ENCODE measurements around the gene PFKFB3. TPM values are rescaled to one million over a fixed set of nuclear protein-coding genes. Genes with fewer than 3 reads are reported as not detected.
A peak's percentile ranks its signal among the peaks of the same experiment; 100 is the strongest.

Gene PFKFB3
- total and polyA plus RNA-seq, 2 experiments from 2014 or later: 21.6 to 26.2 TPM

DNA sequence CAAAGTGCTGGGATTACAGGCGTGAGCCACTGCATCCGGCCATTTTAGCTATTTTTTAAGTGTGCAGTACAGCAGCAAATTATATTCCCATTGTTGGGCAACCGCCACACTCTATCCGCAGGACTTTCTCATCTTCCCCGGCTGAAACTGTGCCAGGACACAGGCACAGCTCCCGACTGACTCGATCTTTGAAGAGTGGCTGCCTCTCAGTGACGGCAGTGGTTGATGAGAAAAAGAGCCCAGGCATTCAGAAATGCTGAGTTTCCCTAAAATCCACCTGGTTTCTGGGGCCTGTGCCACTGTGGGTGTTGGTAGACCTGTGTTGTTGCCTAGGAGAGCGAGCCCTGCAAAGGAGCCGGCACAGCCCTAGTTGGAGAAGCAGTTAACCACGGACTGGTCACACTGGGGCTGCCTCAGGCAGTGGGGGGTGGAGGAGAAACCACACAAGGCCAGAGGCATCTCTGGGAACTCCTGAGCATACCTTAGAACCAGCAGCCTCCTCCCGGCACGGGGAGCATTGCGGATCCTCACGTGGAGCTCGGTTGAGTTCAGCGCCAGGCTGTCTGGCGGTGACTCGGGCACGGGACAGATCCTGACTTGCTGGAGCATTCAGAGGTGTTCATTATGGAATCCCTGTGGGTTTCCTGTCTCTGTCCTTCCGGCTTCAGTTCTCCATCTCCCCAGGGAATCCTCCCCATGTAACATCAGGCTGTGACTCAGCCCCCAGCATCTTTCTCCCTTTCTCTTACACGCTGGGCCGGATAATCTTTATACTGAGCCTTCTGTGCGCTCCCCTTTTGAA, 16.2 kb downstream of the PFKFB3 start:
- H3K4me1 ChIP-seq (ENCODE audit: insufficient read depth): no peaks in the 10 kb centered on the region
- H3K27ac ChIP-seq: peak overlapping the region; percentile 51
- H3K27me3 ChIP-seq: no peaks in the 10 kb centered on the region
- no peaks in the 10 kb centered on the region for H3K9me2 ChIP-seq (replicated peaks; ENCODE audit: insufficient read depth)
- H3K36me3 ChIP-seq (replicated peaks; ENCODE audit: insufficient read depth, low read depth): no peaks in the 10 kb centered on the region
- DNase-seq (ENCODE audit: low spot score): peak; percentile 48
- TF ChIP-seq CTCF (IDR thresholded peaks at IDR 0.05; ENCODE audit: poor library complexity) (no peak), EZH2 (IDR thresholded peaks at IDR 0.05; ENCODE audit: borderline replicate concordance) (no peak), EZH2phosphoT487 (IDR thresholded peaks at IDR 0.05; ENCODE audit: low read depth, severe bottlenecking, unreplicated experiment) (no peak)
- no peak overlapping the region for H2AFZ ChIP-seq
- H3K4me2 ChIP-seq: no peak overlapping the region
- no peaks in the 10 kb centered on the region for H3K79me2 ChIP-seq
- WGBS (ENCODE audit: low lambda C conversion rate, missing lambda C conversion rate): 76% methylated on average over 24 of the region's 24 CpGs
- H3K4me3 ChIP-seq: no peak overlapping the region
- no peaks in the 10 kb centered on the region for H4K20me1 ChIP-seq (ENCODE audit: insufficient read depth, poor library complexity, severe bottlenecking)
- no peaks in the 10 kb centered on the region for H3K9me3 ChIP-seq (ENCODE audit: low read depth)

- TF ChIP-seq CTCF (IDR thresholded peaks at IDR 0.05; ENCODE audit: poor library complexity): no peak
- TF ChIP-seq EZH2 (IDR thresholded peaks at IDR 0.05; ENCODE audit: borderline replicate concordance): no peak
- no peak for TF ChIP-seq EZH2phosphoT487 (IDR thresholded peaks at IDR 0.05; ENCODE audit: low read depth, severe bottlenecking, unreplicated experiment)
- Histone ChIP-seq H4K20me1 (ENCODE audit: insufficient read depth, poor library complexity, severe bottlenecking) (no peaks in the 10 kb centered on the region), H3K4me1 (ENCODE audit: insufficient read depth) (no peaks in the 10 kb centered on the region), H3K9me2 (replicated peaks; ENCODE audit: insufficient read depth) (no peaks in the 10 kb centered on the region), H3K9me3 (ENCODE audit: low read depth) (no peaks in the 10 kb centered on the region), H3K4me3 (no peak overlapping the region), H3K79me2 (no peaks in the 10 kb centered on the region), H3K36me3 (replicated peaks; ENCODE audit: insufficient read depth, low read depth) (no peaks in the 10 kb centered on the region), H3K4me2 (no peak overlapping the region), H3K27me3 (no peaks in the 10 kb centered on the region), H2AFZ (no peak overlapping the region), H3K27ac (no peak overlapping the region)
- no peak for DNase-seq (ENCODE audit: low spot score)
- 73% methylated on average over 10 of the region's 10 CpGs for WGBS (ENCODE audit: low lambda C conversion rate, missing lambda C conversion rate)
These were observed 16.7 kb downstream of the PFKFB3 start for GRCh38 chr10:6219494-6219836.

DNA sequence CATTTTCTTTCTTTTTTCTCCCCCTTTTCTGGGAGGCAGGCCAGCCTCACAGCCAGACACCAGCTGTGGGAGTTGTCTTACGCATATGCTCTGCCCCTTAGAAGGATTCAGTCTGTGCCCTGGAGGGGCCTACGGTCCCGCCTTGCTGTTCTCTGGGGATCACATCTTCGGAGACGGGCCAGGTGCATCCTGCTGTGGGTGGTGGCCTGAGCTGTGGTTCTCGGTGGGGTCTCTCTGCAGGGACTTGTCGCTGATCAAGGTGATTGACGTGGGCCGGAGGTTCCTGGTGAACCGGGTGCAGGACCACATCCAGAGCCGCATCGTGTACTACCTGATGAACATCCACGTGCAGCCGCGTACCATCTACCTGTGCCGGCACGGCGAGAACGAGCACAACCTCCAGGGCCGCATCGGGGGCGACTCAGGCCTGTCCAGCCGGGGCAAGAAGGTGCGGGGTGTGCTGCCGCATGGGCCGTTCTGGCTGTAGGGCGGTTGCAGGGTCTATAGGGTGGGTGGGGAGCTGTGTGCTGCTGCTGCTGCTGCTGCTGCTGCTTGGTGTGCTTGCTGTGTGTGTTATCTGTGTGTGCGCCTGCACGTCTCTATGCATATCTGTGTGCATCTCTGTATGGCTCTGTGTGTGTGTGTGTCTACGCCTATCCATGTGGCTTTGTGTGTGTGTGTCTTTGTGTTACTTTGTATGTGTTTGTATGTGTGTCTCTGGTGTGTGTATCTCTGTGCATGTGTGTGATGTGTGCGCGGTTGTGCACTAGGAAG, 17.9 kb downstream of the PFKFB3 start:
- Histone ChIP-seq H3K27ac (no peak overlapping the region), H3K9me2 (replicated peaks; ENCODE audit: insufficient read depth) (no peaks in the 10 kb centered on the region), H3K4me3 (no peak overlapping the region), H3K36me3 (replicated peaks; ENCODE audit: insufficient read depth, low read depth) (no peaks in the 10 kb centered on the region), H2AFZ (no peak overlapping the region), H4K20me1 (ENCODE audit: insufficient read depth, poor library complexity, severe bottlenecking) (no peaks in the 10 kb centered on the region), H3K9me3 (ENCODE audit: low read depth) (no peaks in the 10 kb centered on the region), H3K4me2 (no peak overlapping the region), H3K79me2 (no peaks in the 10 kb centered on the region), H3K27me3 (no peaks in the 10 kb centered on the region), H3K4me1 (ENCODE audit: insufficient read depth) (no peaks in the 10 kb centered on the region)
- DNase-seq (ENCODE audit: low spot score): no peak
- WGBS (ENCODE audit: low lambda C conversion rate, missing lambda C conversion rate): 96% methylated on average over 32 of the region's 32 CpGs
- TF ChIP-seq EZH2phosphoT487 (IDR thresholded peaks at IDR 0.05; ENCODE audit: low read depth, severe bottlenecking, unreplicated experiment): no peak
- TF ChIP-seq CTCF (IDR thresholded peaks at IDR 0.05; ENCODE audit: poor library complexity): no peak
- no peak for TF ChIP-seq EZH2 (IDR thresholded peaks at IDR 0.05; ENCODE audit: borderline replicate concordance)
